GM21526 (cell line): ENCODE data around the gene RAPGEF6.
A peak's percentile ranks its signal among the peaks of the same experiment; 100 is the strongest.
"Not testable (repeated sequence)": the region's sequence is repeated elsewhere in the genome, so short reads cannot be mapped to it uniquely, and the experiment has no call there.

Source experiments
- ATAC-seq: cut with Tn5 transposase; IDR thresholded peaks from one replicate; pipeline ENCODE4 v1.9.1; 2021; ENCODE audit warnings: moderate library complexity; ENCODE audit not compliant: unreplicated experiment, low FRiP score

The RAPGEF6 gene

DNA sequence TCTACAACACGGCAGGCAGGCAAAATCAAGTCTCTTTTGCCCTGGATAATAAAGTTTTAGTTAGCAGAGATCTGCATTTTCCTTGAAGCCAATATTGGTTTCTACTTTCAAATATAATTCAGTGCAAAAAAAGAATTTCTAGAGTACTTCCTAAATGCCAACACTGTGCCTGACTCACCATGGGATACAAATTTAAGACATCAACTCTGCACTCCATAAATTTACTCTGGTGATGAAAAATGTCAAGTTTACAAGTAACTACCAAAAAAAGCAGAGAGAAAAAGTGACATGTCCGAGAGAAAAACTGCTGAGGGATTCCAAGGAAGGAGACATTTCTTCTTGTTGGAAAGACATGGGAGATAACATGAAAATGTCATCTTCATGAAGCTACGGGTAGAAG is 119.7 kb downstream of the RAPGEF6 start:
- ATAC-seq, result no peak

DNA sequence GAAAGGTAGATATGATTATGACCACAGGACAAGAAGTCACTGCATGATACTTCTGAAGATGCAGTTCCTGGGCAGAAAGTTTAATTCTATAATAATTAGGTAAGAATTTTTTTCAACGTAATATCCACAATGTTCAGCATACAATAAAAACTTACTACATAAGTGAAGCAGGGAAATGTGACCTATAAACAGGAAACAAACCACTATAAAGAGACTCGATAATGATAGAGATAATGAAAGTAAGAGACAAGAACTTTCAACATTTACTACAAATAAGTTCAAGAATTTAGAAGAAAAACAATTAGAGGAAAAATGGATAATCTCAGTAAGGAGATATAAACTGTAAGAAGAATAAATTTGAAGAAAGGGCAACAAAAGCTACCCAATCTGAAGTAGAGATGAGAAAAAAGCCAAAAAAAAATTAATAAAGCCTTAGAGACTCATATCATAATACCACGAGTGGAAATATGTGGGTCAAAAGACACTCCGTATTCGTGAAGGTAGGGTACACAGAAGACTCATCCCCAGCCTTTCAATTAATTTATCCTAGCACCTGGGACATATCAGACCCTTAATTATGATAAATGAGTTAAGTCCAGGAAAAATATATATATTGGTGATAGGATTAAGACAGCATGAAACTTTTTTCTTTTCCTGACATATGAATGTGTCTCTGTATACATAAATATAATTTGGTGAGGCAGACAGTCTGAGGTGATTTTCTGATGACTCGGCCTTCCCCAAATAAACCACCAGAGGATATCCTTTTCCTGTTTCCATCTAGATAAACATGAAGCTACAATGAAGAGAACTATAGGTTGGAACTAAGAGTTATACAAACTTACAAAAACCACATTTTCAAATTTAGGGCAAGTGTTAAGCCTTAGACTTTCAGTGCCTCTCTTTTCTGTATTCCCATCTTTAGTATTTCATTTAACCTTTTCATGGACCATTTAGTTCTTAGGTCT is 120.4 kb downstream of the RAPGEF6 start:
- ATAC-seq, result no peak

DNA sequence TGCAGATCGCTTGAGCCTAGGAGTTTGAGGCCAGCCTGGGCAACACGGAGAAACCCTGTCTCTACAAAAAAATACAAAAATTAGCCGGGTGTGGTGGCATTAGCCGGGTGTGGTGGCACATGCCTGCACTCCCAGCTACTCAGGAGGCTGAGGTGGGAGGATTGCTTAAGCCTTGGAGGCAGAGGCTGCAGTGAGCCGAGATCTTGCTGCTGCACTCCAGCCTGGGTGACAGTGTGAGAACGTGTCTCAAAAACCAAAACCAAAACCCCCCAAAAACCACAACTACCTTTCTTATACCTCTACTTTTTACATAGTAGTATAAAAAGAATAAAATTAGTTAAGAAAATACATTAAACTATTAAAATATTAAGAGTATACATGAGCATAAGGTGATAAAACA is 121.2 kb downstream of the RAPGEF6 start:
- ATAC-seq, result no peak

- no peak for ATAC-seq
These were observed 123.1 kb downstream of the RAPGEF6 start for GRCh38 chr5:131511934-131512333.

DNA sequence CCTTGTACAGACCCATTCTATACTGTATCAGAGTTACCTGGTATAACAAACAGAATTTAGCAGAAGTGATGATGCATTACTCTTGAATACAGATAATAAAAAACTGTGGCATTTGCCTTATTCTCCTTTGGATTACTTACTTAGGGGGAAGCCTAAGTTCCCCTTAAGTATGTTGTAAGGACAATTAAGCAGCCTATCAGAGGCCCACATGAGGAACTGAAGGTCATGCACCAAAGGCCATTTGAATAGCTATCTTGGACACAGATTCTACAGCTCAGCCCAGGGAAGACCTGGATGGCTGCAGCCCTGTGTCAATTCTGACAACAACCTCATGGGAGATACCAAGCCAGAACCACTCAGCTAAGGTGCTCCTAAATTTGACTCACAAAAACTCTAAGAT is 125.2 kb downstream of the RAPGEF6 start:
- ATAC-seq, result no peak

DNA sequence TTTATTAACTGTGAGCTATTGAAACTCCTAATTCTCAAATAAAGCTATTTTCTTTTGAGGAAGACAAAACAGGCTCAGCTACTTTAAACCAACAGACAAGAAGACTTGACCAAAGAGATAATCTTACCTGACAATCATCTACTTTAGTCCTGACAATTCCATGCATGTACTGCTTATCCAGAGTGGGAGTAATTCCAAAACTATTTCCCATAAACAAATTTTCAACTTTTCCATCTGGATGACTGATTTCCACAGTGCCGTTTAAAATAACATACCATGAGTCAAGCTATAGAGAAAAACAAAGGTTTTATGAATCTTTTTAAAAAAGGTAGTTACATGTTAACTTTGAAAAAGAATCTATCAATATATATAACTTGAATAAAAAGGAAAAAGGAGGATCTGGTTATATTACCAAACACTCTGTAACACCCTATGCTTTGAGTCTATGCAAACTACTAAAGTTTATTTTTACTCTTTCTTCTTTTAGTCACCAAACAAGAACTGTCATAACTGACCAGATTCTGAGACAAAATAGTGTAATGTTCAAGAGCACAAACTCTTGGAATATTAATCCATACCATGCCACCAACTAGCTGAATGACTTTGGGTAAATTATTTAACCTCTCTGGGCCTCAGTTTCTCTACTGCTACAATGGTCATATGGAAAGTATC is 129.7 kb downstream of the RAPGEF6 start:
- no peak for ATAC-seq

- ATAC-seq, result peak; percentile 91
These were observed 138.7 kb downstream of the RAPGEF6 start for GRCh38 chr5:131496400-131496713.

DNA sequence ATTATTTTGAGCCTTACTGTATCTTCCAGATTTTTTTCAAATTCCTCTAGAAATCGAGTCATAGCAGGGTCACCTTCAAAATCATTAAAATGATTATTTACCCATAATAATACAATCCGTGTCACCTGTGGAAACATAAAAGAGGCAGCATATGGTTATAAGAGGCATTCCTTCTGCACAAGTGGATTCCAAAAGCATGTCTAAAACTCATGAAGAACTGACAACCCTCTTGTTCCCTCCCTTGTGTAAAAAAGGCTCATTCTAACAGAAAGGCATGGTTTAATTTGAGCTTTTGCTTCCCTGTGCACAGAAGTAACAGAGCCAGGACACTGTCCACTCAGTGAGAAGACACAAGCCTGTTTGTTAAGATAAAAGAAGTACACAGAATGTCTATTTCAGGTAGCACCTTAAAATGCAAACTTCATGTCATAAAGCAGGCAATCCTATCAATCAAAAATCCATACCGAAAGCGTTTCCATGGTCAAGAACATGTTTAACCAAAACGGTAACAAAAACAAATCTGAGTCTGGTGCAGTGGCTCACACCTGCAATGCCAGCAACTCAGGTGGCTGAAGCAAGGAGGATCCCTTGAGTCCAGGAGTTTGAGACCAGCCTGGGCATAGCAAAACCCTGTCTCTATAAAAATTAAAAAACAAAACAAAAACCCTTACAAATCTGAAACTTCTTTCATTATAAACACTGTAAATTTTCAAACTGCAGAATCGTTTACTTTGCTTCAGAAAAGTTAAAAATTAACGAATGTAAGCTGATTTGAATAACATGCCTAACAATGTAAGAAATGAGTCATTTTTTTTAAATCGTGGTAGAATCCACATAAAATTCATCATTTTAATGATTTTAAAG is 139.3 kb downstream of the RAPGEF6 start:
- ATAC-seq, result peak; percentile 20

GRCh38 chr5:131491749-131492148 is 143.3 kb downstream of the RAPGEF6 start:
- ATAC-seq, result no peak

DNA sequence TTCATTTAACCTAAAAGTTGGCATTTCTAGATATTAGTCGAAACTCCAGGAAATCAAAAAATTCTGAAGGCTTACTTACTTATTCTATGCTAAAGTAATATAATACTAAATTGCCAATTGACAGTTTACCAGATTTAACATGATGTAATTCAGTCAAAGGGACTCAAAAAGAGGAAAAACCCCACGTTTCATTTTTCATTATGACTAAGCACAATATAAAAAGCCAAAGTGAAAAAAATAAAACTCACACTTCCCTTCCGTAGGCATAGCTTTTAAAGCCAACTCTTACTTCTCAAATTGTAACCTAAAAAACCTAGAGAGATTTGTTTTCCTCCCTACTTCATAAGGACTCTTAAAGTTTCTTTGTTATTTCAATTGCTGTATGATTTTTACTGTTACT is 146.6 kb downstream of the RAPGEF6 start:
- ATAC-seq, result peak; percentile 87

DNA sequence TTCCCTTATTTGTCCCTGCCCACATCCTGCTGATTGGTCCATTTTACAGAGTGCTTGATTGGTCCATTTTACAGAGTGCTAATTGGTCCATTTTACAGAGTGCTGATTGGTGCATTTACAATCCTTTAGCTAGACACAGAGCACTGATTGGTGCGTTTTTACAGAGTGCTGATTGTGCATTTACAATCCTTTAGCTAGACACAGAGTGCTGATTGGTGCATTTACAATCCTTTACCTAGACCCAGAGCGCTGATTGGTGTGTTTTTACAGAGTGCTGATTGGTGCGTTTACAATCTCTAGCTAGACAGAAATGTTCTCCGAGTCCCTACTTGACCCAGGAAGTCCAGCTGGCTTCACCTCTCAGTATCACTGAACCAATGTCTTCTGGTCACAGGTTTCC is 147.7 kb downstream of the RAPGEF6 start:
- not testable (repeated sequence) for ATAC-seq

GRCh38 chr5:131482617-131483016 is 152.4 kb downstream of the RAPGEF6 start:
- ATAC-seq, result no peak

- no peak for ATAC-seq
These were observed 153.5 kb downstream of the RAPGEF6 start for GRCh38 chr5:131481569-131481968.

DNA sequence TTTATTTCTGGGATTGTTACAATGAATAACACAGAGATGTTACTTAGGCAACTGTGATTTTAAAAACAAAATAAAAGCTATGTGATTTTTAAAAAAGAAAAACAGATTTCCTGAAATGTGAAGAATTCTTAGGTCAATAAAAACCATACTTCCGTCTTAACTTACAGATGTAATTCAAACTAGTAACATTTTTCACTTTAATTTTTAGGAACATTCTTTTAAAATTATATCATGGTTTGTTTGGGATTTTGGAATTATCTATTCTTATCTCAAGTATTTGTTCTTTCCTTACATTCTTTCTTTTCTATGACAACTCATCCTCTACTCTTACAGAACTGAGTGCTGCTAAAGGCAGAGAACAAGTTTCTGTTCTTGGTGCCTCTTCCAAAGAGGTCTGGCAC is 159.5 kb downstream of the RAPGEF6 start:
- ATAC-seq, result no peak

GRCh38 chr5:131473731-131474130 is 161.3 kb downstream of the RAPGEF6 start:
- ATAC-seq, result no peak

DNA sequence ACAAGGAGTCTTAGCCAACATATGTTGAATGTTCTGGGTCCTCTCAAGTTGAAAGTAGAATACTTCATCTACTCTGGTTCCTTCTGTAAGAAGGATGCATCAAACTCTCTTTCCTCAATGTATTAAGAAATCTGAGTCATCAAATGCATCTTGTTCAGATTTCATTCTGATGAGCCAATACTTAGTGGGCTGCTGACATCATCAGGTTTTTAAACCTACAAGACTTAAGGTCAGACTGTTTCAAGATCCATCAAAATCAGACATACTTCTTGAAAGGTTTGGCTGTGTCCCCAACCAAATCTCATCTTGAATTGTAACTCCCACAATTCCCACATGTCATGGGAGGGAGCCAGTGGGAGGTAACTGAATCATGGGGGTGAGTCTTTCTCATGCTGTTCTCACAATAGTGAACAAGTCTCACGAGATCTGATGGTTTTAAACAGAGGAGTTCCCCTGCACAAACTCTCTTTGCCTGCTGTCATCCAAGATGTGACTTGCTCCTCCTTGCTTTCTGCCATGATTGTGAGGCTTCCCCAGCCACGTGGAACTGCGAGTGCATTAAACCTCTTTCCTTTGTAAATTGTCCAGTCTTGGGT is 168.8 kb downstream of the RAPGEF6 start:
- ATAC-seq, result no peak

GRCh38 chr5:131463656-131464055 is 171.4 kb downstream of the RAPGEF6 start:
- no peak for ATAC-seq

DNA sequence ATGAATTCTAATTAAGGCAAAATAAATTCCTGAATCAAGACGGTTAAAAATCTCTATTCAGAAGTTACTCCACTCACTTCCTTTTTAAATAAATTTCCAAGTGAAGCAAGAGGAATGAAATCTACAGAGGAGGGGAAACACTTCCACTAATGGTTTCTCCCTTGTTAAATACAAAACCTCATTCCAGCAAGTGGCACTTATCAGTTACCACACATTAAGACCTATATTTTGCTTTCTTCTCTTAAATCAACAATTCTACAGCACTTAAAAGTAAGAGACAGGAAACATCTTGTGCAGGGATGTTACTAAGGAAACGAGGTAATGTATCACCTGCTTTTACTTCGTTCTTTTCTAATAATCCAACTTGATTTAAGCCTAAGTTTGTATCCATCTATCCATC is 172.6 kb downstream of the RAPGEF6 start:
- ATAC-seq, result no peak

GRCh38 chr5:131461742-131462141 is 173.3 kb downstream of the RAPGEF6 start:
- ATAC-seq, result no peak

GRCh38 chr5:131460867-131461572 is 174.0 kb downstream of the RAPGEF6 start:
- ATAC-seq, result no peak
